Measurements from ENCODE around the gene PALLD.

- TF ChIP-seq MAX (IDR thresholded peaks at IDR 0.05; ENCODE audit: low read depth, low read length) (no peak), CTCF (IDR thresholded peaks at IDR 0.05; ENCODE audit: low read depth, low read length) (no peak), POLR2A (IDR thresholded peaks at IDR 0.05; ENCODE audit: extremely low read depth, insufficient read length) (no peak), MYC (IDR thresholded peaks at IDR 0.05; ENCODE audit: low read depth, low read length) (no peak)
These were observed 352.3 kb downstream of the PALLD start for GRCh38 chr4:168849030-168849675.
